Ammon's horn (tissue), 1 donor: ENCODE results near the gene CCDC171.
"Not testable (repeated sequence)": the region's sequence is repeated elsewhere in the genome, so short reads cannot be mapped to it uniquely, and the experiment has no call there.

Experiments
- DNase-seq: peaks from one replicate; pipeline ENCODE4 v3.0.0-alpha.2; 2016; ENCODE audit warnings: low spot score

The CCDC171 gene

DNA sequence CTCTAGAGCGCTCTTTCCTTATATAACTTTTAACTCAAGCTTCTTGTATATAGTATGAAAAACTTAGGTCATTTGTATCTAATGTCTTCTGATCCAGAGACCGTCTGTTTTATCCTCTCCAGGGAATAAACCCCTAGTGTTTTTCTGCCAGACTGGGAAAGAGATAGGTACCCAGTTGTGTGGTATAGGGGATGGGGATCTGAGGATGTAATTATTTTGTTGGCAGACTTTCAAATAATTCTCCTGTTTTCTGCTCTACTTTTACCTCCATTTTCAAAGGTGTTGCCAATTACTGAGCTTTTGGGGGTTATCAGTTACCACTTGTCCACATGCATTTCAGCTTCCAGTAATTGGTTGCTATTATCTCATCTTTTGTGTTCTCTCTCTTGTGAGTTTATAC lies 17.9 kb downstream of the CCDC171 start:
- DNase-seq, result no peak

DNA sequence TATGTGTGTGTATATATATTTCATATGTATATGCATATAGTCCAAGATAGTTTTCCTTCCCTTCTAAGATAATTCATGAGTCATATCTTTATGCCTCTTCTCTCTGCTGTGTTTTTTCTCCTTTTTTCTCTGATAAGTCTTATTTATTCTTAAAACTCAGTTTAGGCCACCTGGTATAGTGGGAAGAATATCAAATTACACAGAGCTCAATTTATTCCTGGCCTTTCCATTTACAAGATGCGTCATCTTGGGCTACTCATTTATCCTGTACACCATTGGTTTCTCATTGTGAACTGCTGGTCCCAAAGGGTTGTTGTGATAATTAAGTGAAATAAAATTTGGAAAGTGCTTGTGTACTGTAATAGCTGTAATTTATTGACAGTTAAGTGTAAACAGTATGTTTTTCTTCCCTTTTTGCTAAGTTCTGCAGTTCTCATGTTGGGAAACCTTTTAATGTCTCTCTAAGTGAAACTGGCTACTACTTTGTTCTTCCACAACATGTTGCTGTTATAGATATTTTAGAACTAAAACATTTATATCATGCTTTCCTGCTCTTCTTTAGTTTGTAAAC lies 19.4 kb downstream of the CCDC171 start:
- DNase-seq, result no peak

DNA sequence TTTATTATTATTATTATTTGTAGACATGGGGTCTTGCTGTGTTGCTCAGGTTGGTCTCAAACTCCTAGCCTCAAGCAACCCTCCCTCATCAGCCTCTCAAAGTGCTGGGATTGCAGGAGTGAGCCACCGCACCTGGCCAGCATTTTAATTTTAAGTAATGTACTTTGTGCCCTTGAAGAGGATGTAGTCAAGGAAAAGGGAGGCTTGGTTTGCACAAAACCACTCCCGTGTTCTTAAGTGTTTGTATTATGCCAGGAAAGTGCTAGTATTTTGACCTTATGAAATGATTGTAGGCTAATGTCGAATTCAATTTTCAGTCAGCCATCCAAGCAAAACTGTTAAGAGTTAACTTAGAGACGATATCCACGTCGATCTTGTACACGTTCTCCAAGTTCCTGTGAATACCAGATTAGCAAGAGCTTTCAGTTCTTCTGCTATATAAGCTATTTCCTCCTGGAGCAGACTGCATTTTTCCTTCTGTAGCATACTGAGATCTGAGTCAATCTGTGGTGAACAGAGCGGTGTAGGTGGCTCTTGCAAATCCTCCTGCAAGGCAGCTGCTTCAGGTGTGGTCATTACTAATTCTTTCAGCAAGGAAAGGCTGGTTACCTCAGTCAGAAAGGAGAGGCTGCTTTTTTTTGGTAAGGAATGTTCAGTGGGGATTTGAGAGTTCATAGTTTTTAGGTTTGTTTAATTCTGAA lies 23.7 kb downstream of the CCDC171 start:
- DNase-seq, result peak; percentile 6

DNA sequence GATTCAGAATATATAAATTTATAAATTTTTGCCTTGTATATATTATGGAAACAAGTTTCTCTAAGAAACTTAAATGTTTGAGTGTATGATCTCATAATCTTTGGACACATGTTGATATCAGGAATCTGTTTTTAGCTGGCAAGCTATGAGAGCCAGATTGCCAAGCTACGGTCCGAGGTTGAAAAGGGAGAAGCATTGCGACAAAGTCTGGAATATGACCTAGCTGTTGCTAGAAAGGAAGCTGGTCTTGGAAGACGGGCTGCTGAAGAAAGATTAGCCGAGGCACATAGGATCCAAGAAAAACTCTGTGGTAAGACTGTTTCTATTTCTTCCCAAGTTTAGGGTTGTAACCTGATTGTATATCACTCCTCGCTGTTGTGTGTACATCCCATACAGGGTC lies 25.9 kb downstream of the CCDC171 start:
- DNase-seq, result no peak

DNA sequence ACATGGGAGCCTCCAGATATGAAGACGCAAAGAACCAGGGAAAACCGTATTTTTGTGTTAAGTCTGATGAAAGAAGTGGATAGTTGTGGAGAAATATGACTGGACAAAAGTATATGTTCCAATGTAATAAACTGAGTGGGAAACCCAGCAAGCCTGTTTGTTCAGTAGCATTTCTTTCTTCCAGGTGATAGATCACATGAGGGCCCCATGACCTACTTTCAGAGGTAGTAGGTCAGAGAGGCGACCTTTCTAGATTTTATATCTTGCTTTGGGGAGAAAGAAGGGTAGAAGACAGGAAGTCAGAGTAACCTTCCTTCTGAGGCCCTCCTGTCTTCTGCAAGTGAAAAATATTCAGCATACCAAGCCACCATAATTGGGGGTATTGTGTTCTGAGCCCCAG lies 31.5 kb downstream of the CCDC171 start:
- DNase-seq, result no peak

DNA sequence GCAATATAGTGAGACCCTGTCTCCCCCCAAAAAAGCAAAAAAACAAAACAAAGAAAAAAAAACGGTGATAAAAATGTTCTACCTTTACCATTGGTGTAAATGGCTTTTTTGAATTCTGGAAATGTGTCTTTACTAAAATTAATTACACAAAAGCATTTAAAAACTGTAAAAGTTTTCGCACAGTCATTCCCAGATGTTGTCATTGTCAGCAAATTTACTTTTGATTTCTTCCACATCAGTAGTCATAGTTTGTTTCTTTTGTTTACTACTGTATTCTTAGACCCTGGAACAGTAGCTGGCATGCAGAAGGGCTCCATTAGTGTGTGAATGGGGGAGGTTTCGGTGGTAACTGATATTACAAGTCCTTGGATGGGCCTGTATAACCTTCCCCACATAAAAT lies 39.5 kb downstream of the CCDC171 start:
- no peak for DNase-seq

DNA sequence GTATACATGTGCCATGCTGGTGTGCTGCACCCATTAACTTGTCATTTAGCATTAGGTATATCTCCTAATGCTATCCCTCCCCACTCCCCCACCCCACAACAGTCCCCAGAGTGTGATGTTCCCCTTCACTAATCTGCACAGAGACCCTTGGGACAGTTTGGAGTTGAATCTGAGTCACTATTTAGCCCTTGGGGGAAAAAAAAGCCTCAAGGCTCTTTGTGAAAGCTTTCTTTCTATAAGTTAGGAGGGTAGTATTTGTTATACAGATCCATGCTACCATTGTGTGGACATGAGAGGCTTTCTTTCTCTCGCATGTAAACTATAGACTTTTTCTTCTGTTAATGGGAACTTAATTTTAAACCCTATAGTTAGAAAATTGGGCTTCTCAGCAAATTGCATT lies 40.1 kb downstream of the CCDC171 start:
- not testable (repeated sequence) for DNase-seq

DNA sequence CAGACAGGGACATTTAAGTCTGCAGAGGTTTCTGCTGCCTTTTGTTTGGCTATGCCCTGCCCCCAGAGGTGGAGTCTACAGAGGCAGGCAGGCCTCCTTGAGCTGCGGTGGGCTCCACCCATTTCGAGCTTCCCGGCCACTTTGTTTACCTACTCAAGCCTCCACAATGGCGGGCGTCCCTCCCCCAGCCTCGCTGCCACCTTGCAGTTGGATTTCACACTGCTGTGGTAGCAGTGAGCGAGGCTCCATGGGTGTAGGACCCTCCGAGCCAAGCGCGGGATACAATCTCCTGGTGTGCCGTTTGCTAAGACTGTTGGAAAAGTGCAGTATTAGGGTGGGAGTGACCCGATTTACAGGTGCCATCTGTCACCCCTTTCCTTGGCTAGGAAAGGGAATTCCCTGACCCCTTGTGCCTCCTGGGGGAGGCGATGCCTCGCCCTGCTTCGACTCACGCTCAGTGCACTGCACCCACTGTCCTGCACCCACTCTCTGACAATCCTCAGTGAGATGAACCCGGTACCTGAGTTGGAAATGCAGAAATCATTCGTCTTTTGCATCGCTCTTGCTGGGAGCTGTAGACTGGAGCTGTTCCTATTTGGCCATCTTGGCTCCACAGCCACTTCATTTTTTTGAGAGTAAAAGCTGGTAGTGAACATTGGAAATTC lies 48.0 kb downstream of the CCDC171 start:
- not testable (repeated sequence) for DNase-seq

DNA sequence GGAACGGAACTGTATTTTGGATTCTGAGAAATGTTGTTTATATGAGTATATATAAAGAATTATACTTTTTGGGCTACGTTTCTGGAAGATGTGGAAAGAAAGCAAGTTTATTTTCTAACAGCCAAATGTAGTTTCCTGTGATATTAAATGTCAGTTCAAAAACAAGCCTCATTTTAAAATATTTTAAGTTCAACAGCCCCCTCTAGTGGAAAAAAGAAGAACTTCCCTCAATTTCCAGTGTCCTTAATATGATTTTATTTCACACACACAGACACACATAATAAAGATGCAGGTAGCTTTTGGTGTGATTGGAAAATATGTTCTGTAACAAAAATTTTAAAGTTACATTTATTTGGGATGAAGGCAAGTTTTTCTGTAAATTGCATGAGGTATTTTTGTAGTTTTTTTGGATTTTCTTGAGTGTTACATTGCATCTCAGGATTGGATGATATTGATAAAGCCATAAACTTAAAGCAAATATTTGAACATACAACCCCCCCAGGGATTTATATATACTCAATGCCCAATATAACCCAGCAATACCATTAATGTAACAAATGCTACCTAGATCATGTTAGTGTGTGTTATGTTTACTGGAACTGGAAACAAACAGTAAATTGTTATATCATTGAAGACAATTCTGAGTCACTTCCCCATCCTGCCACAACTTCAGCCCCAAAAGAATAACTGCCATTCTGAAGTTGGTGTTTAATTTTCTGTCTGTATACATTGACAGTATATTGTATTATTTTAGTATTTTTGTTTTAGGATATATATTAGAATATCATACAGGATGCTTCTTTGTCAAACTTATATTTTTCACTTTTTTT lies 54.0 kb downstream of the CCDC171 start:
- DNase-seq, result no peak

DNA sequence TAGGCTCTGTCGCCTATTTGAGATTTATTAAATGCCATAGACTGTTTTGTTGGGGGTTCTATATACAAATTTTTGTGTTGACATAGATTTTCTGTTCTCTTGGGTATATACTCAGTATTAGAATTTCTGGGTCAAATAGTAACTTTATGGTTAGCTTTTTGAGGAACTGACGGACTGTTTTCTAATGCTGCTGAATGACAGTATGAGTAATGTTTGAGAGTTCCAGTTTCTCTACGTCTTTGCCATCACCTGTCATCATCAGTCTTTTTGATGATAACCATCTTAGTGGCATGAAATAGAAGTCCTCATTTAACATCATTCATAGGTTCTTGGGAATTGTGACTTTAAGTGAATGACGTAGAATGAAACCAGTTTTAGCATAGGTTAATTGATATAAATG lies 60.1 kb downstream of the CCDC171 start:
- no peak for DNase-seq

DNA sequence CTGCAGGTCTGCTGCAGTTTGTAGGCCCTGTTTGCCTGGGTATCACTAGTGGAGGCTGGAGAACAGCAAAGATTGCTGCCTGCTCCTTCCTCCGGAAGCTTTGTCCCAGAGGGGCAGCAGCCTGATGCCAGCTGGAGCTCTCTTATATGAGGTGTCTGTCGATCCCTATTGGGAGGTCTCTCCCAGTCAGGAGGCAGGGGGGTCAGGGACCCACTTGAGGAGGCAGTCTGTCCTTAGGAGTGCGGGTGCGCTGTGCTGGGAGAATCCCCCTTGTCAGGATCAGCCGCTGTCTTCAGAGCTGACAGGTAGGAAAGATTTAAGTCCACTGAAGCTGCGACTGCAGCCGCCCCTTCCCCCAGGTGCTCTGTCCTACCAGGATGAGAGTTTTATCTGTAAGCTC lies 64.9 kb downstream of the CCDC171 start:
- no peak for DNase-seq

DNA sequence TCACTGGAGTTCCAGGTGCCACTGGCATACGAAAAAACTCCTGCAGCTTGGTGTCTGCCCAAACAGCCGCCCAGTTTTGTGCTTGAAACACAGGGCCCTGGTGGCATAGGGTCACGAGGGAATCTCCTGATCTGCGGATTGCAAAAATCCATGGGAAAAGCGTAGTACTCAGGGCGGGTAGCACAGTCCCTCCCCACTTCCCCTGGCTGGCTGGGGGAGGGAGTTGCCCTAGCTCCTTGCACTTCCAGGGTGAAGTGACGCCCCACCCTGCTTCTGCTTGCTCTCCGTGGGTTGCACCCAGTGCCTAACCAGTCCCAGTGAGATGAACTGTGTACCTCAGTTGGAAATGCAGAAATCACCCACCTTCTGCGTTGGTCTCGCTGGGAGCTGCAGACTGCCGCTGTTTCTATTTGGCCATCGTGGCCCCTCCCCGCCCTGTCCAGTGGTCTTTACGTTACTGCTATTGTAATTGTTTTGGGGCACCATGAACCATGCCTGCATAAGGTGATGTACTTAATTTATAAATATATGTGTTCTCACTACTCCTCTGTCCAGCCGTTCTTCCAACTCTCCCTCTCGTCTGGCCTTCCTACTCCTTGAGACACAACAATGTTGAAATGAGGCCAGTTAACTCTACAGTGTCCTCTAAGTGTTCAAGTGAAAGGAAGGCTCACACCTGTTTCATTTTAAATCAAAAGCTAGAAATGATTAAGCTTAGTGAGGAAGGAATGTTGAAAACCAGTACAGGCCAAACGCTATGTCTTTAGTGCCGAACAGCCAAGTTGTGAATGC lies 65.9 kb downstream of the CCDC171 start:
- no peak for DNase-seq

DNA sequence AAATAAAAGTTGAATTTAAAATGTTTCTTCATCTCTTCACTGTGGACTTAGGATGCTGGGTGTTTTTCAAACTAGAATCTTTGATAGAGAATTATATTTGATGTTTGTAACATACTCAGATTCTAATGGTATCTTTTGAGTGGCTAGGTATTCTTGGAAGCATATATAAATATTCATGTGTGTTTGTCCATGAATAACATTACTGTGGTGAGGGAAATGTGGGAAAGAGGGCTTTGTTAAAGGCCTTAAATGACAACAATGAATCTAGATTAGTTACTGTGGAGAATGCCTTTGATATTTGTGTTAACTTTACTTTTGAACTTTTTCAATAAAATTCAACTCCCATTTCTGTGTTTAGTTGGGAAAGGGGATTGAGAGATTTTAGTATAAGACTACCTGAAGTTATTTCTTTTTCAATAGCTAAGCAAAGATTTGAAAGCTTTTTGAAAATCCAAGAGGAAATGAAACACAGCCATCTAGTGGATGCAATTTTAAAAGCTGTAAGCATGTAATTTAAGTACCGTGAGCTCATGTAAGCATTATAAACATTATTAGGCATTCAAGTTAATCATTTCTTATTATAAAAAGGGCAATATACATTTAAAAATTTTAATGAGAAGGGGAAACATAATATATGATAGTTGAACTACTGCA lies 69.6 kb downstream of the CCDC171 start:
- DNase-seq, result no peak

DNA sequence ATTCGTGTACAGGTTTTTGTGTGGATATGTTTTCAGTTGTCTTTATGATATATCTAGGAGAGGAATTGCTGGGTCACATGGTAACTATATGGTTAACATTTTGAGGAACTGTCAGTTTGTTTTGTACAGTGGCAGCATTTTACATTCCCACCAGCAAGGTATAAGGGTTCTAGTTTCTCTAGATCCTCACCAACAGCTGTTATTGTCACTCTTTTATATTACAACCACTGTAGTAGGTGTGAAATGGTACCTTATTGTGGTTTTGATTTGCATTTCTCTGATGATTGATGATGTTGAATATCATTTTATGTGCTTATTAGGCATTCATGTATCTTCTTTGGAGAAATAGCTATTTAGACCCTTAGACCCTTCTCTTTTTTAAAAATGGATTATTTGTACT lies 82.9 kb downstream of the CCDC171 start:
- DNase-seq, result no peak

DNA sequence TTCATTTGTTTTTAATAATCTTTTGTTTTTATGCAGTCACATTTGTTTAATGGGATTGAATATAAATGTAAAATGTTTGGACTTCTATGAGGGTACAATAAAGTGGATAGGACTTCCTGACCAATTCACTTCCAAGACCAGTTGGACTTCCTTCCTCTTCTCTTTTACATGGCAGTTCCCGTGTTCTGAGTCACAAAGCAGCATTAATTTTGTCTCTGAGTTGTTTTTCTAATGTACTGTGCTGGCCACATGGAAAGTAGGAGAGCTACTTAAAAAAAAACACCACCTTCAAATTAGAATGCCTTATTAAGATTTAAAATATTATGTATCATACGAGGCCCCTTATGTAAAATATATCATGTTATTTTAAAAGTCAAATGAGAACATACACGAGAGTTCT lies 87.3 kb downstream of the CCDC171 start:
- no peak for DNase-seq

DNA sequence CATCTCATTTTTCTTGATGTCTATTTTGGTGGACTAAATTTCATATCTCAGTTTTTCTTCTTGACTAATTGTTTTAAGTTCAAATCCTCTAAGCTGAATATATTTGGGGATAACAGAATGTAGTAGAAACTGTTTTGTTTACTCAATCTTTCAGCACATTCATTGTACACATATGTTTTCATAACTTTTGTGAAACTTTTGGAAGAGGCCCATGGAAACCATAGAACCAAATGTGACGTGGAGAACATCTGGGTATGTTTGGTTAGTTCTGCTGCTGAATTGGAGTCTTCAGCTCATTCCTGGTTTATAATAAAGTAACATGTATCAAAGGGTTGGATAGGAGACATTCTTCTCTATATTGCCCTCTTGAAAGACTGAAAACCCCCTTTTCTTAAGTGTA lies 88.4 kb downstream of the CCDC171 start:
- DNase-seq, result no peak

DNA sequence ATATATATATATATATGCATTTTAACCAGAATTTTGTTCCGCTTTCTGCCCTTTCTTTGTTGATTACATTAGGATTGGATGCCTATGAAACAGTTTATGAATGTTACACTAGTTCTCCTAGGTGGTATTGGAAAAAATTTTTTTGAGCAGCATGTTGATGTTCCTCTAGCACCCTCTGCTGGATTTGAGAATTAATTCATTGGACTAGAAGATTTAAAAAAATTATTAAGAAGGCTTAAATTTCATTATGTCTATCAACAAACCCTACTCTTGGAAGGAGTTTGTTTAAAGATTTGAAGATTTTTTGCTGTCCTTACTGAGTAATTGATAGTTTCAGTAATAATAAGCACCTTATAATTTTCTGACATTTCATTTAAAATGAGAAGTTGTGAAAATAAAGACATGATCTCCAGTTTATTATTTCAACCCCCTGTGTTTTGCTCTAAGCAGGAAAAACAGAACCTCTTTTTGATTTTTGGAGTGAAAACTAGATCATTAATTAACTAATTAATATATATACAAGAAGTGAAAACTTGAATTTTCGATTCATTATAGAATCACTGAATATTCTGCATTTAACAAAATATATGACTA lies 89.6 kb downstream of the CCDC171 start:
- peak; percentile 30 for DNase-seq

DNA sequence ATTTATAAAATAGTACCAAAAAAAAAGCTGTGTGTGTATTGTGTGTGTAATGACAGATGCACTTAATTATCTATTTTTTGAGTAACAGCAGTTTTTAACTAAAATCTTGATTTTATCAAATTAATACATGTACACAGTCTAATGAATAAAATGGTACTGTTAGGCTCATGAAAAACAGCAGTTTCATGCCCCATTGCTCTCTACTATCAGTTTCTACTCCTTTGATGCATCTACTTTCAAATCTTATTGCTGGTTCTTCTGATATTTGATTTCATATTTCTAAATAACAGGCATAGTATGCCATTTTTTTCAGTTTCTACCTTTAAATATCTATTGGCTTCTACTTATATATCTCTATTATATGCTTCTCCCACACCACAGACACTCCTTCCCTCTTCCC lies 117.4 kb downstream of the CCDC171 start:
- DNase-seq, result no peak

DNA sequence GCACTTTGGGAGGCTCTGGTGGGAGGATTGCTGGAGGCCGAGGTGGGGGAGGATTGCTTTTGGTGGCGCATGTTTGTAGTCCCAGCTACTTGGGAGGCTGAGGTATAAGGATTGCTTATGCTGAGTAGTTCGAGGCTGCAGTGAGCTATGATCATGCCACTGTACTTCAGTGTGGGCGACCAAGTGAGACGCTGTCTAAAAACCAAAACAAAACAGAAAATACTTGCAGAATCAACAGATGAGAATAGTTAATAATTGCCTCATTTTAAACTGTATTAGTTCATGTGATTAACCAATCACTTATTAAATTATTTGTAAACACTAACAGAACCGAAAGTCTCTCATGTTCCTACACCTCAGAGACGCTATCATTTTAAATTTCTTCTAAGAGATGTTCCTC lies 118.1 kb downstream of the CCDC171 start:
- no peak for DNase-seq

DNA sequence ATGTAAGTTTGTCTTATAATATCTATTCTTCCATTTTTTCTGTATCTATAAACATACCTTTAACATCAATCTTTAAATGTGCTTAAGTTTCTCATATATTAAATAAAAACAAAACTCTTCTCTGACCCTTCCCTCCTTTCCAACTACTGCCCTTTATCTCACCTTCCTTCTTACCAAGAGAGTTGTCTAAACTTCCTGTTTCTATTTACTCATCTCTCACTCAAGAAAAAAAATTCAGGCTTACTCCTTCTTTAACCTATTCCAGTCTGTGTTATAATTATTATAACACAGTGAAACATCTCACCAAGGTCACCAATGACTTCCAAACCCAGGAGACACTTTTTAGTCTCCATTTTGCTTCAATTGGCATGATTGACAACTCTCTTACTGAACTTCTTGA lies 140.9 kb downstream of the CCDC171 start:
- no peak for DNase-seq

DNA sequence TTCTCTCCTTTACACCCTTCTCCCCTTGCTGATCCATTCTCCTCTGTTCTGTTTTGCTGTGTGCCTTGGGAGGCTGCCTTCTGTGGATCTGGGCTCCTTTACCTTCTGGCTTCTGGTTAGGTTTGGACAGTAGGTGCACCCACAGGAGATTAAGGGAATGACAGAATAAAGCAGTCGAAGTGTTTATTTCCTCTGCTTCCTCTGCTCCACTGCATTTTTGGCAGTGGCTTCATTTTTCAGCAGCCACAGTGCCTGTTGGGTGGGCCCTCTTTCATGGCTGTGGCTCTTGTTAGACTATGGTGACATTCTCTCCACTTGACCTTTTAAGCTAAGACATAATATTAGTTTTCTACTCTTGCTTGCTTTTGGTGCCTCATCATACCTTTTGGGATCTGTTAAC lies 144.1 kb downstream of the CCDC171 start:
- DNase-seq, result no peak
